Left ventricle myocardium inferior (tissue), 1 donor: Measurements from ENCODE around the gene BID. TPM values are rescaled to one million over a fixed set of nuclear protein-coding genes. Genes with fewer than 3 reads are reported as not detected.

Source experiments
- DNase-seq: peaks from one replicate; pipeline ENCODE4 v3.0.0-alpha.2; 2020
- H3K27ac ChIP-seq: fragments of 200-600 bp; replicated peaks from 2 replicates; pipeline ENCODE4 v1.8.0; 2021
- H3K27me3 ChIP-seq: fragments of 200-600 bp; 2 replicates; pipeline ENCODE4 v1.8.0; 2021; ENCODE audit warnings: low read depth
- H3K36me3 ChIP-seq: fragments of 200-600 bp; 2 replicates; pipeline ENCODE4 v1.8.0; 2021
- H3K4me1 ChIP-seq: fragments of 200-600 bp; 2 replicates; pipeline ENCODE4 v1.8.0; 2021
- H3K4me3 ChIP-seq: fragments of 200-600 bp; 2 replicates; pipeline ENCODE4 v1.8.0; 2021; ENCODE audit warnings: mild to moderate bottlenecking, moderate library complexity
- H3K9me3 ChIP-seq: fragments of 200-600 bp; replicated peaks from 2 replicates; pipeline ENCODE4 v1.8.0; 2021
- CTCF ChIP-seq: fragments of 200-600 bp; IDR thresholded peaks from 2 replicates; pipeline ENCODE4 v1.8.0; 2021; ENCODE audit warnings: antibody characterized with exemption, mild to moderate bottlenecking, borderline replicate concordance
- intact Hi-C: fragments of 100-400 bp; cut with micrococcal nuclease; formaldehyde crosslinking; loops from one replicate; pipeline ENCODE4 v1.11.0; 2022
- total RNA-seq: library from RNA; stranded (reverse); fragmentation: NEBNext Ultra II Directional; extraction: Animal tissue kit (Norgen Biotek cat#: 25700); gene quantifications from one replicate; pipeline ENCODE4 v1.2.1, GENCODE V29; 2021
- donor health status: DM: no; HTN: yes; CAD: no; lungs with severe emphysema.

The BID gene
- total RNA-seq, 1 donor from 2014 or later, result 14.5 TPM

GRCh38 chr22:17803609-17804270, 29.5 kb upstream of the BID start:
- Histone ChIP-seq H3K27ac (no peak overlapping the region), H3K27me3 (no peaks in the 10 kb centered on the region), H3K9me3 (no peaks in the 10 kb centered on the region), H3K36me3 (peaks cover 58% of the 10 kb centered on the region), H3K4me3 (no peak overlapping the region), H3K4me1 (peaks cover 27% of the 10 kb centered on the region)
- TF ChIP-seq CTCF, result no peak
- DNase-seq, result no peak
- intact Hi-C loops, result no loop called here

- no peaks in the 10 kb centered on the region for H3K9me3 ChIP-seq
- H3K36me3 ChIP-seq, result peaks cover 49% of the 10 kb centered on the region
- peaks cover 18% of the 10 kb centered on the region for H3K4me1 ChIP-seq
- TF ChIP-seq CTCF, result no peak
- intact Hi-C loops, result no loop called here
- H3K4me3 ChIP-seq, result no peak overlapping the region
- H3K27ac ChIP-seq, result peak overlapping the region; percentile 23
- DNase-seq, result no peak
- no peaks in the 10 kb centered on the region for H3K27me3 ChIP-seq
Measured at GRCh38 chr22:17802822-17803221, 28.6 kb upstream of the BID start.

GRCh38 chr22:17802411-17802810, 28.1 kb upstream of the BID start:
- H3K4me1 ChIP-seq, result peaks cover 14% of the 10 kb centered on the region
- no peaks in the 10 kb centered on the region for H3K27me3 ChIP-seq
- intact Hi-C loops, result no loop called here
- TF ChIP-seq CTCF, result no peak
- no peaks in the 10 kb centered on the region for H3K9me3 ChIP-seq
- no peak for DNase-seq
- H3K27ac ChIP-seq, result no peak overlapping the region
- H3K4me3 ChIP-seq, result no peak overlapping the region
- peaks cover 47% of the 10 kb centered on the region for H3K36me3 ChIP-seq

- Histone ChIP-seq H3K4me1 (peaks cover 14% of the 10 kb centered on the region), H3K27me3 (no peaks in the 10 kb centered on the region), H3K9me3 (no peaks in the 10 kb centered on the region), H3K27ac (no peak overlapping the region), H3K36me3 (peaks cover 12% of the 10 kb centered on the region), H3K4me3 (no peak overlapping the region)
- DNase-seq, result no peak
- intact Hi-C loops, result no loop called here
- TF ChIP-seq CTCF, result no peak
Measured at GRCh38 chr22:17797721-17798559, 23.7 kb upstream of the BID start.

- no peak for DNase-seq
Measured at GRCh38 chr22:17796695-17797094, 22.4 kb upstream of the BID start.

More at GRCh38 chr22:17796695-17797094, 22.4 kb upstream of the BID start:
- Histone ChIP-seq H3K27ac (no peak overlapping the region), H3K27me3 (no peaks in the 10 kb centered on the region), H3K4me3 (no peak overlapping the region), H3K4me1 (peaks cover 15% of the 10 kb centered on the region), H3K9me3 (no peaks in the 10 kb centered on the region), H3K36me3 (peaks cover 15% of the 10 kb centered on the region)
- intact Hi-C loops, result no loop called here
- no peak for TF ChIP-seq CTCF
